ENCODE data around the gene SH3GL3.

SH3GL3 gene

DNA sequence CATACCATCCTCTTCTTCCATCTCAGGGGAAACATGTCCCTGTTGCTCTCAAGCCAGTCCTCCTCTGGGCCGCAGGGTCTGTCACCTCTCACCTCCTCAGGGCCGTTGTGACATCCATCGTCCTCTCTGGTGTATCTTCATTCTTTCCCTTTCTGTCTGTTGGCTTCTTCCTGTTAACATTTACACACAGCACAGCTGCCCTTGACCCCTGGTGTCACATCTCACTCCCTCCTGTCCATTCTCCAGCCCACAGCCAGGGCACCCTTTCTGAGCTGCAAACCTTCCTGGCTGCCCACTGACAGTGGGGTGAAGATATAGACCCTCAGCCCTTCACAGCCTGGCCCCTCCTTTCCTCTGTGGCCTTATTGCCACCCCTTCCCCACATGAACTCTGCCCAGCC, 127.2 kb downstream of the SH3GL3 start:
- no peak overlapping the region for H3K4me3 ChIP-seq (ENCODE audit: low read depth, low read length)
- TF ChIP-seq, protein P1, sequence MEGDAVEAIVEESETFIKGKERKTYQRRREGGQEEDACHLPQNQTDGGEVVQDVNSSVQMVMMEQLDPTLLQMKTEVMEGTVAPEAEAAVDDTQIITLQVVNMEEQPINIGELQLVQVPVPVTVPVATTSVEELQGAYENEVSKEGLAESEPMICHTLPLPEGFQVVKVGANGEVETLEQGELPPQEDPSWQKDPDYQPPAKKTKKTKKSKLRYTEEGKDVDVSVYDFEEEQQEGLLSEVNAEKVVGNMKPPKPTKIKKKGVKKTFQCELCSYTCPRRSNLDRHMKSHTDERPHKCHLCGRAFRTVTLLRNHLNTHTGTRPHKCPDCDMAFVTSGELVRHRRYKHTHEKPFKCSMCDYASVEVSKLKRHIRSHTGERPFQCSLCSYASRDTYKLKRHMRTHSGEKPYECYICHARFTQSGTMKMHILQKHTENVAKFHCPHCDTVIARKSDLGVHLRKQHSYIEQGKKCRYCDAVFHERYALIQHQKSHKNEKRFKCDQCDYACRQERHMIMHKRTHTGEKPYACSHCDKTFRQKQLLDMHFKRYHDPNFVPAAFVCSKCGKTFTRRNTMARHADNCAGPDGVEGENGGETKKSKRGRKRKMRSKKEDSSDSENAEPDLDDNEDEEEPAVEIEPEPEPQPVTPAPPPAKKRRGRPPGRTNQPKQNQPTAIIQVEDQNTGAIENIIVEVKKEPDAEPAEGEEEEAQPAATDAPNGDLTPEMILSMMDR (IDR thresholded peaks at IDR 0.05; ENCODE audit: insufficient read depth, low read length, missing control alignments), result no peak
- ChIA-PET CTCF (interaction anchor here (0.7 to 5.4 kb wide), 6 partner anchors 12 to 563 kb away, joined by 3 to 61 read pairs (median 5); partner anchors contain the start of gene C15orf40), POLR2A (no interaction called here)
- DNase-seq (ENCODE audit: low read depth, low spot score), result no peak

DNA sequence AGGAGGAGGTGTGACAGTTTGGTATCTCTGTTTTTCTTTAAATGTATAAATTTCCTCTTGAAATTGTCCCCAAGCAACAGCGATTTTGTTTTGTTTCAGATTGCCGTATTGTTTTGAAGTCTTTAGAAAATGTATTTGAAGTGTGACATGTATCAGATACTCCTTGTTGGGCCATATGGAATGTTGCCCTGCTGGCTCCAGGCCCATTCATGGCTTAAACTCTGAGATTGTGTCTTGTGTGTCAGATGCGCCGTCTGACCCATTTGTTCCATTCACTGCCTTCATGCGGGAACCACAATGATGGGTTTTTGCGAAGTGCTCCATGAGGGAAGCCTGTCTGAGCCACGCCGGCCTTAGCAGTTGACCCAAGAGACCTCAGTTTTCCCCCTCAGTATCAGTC, 131.6 kb downstream of the SH3GL3 start:
- ChIA-PET CTCF (interaction anchor here (1.1 to 1.3 kb wide), 2 partner anchors 19 to 141 kb away, joined by 3 to 4 read pairs; no protein-coding TSS in a partner anchor), POLR2A (no interaction called here)
- TF ChIP-seq, protein P1 (IDR thresholded peaks at IDR 0.05; ENCODE audit: insufficient read depth, low read length, missing control alignments), result no peak
- no peak overlapping the region for H3K4me3 ChIP-seq (ENCODE audit: low read depth, low read length)
- DNase-seq (ENCODE audit: low read depth, low spot score), result no peak

GRCh38 chr15:83581381-83581780, 134.2 kb downstream of the SH3GL3 start:
- CTCF ChIA-PET, result no interaction called here

DNA sequence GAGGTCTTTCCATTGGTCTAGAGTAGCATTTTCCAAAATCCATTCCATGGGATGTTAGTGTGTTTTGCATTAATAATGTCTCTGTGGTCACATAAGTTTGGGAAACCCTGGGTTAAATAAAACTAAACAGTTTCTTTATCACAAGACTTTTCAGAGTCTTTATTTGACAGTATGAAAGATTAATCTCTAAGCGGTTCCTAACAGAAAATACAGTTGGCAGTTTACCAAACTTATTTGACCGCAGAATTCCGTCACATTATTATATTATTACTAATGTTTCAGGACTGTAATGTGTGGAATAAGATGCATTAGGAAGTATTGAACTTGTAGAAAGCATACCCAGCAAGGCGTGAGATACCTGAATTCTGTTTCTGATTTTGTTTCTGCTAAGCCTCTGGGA, 135.2 kb downstream of the SH3GL3 start:
- TF ChIP-seq, protein P1 (IDR thresholded peaks at IDR 0.05; ENCODE audit: insufficient read depth, low read length, missing control alignments), result no peak
- ChIA-PET CTCF (interaction anchor here (1.9 kb wide), 1 partner anchor 11 kb away, joined by 6 read pairs; no protein-coding TSS in a partner anchor), POLR2A (no interaction called here)
- H3K4me3 ChIP-seq (ENCODE audit: low read depth, low read length), result no peak overlapping the region
- DNase-seq (ENCODE audit: low read depth, low spot score), result no peak

More at GRCh38 chr15:83581381-83581780, 134.2 kb downstream of the SH3GL3 start:
- H3K4me3 ChIP-seq (ENCODE audit: low read depth, low read length), result no peak overlapping the region
- DNase-seq (ENCODE audit: low read depth, low spot score), result no peak
- POLR2A ChIA-PET, result no interaction called here
- TF ChIP-seq, protein P1 (IDR thresholded peaks at IDR 0.05; ENCODE audit: insufficient read depth, low read length, missing control alignments), result no peak

DNA sequence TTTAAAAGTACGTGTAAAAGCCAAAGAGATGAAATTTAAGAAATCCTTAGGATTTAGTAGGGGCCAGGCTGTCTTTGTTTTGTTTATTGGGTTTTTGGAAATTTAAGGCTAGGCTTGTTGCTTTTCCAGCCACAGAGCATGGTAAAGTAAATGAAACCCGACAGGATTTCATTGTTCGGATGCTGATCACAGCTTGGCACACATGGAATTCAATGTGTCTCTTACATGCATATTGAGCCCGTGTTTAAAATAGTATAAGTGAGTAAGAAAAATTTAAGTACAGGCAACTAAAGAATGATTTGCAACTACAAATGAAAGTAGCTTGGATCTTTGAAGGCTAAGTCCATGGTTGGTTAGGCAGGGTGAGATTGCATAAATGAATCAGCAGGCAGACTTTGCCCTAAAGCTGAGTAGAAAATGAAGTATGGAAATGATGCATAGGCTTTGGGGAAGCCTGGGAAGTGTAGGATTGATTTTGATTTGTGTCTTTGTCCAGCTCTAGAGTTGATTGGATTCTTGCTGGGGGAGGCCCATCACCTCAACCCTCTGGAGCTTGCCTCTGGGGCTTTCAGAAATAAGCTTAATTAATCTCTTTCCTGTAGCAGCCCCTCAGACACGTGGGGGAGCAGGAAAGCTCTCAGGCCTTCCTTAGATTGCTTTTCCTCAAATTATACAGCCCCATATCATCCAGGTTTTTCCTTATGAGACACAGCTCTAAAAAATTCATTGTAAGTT, 138.6 kb downstream of the SH3GL3 start:
- no peak overlapping the region for H3K4me3 ChIP-seq (ENCODE audit: low read depth, low read length)
- TF ChIP-seq, protein P1 (IDR thresholded peaks at IDR 0.05; ENCODE audit: insufficient read depth, low read length, missing control alignments), result no peak
- ChIA-PET POLR2A (no interaction called here), CTCF (interaction anchor here (0.7 to 1.3 kb wide), 4 partner anchors 13 to 338 kb away, joined by 3 to 5 read pairs (median 4); no protein-coding TSS in a partner anchor)
- DNase-seq (ENCODE audit: low read depth, low spot score), result no peak

DNA sequence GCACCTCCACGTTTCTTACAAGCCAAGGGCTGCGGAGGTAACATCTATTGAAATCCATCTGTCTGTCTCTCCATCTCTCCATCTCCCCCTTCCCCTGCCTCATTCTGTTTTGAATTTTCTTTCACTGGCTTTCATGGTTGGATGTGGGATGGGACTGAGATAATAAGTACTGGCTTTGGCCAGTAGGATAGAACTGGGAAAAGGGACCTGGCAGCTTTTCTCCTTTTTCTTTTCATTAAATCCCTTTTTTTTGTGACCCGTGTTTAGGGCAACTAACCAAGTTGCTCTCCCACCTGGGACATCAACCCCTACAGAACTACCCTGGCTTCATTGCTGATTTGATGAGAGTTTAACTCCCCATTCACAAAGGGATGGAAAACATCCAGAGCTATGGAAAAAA, 139.9 kb downstream of the SH3GL3 start:
- CTCF ChIA-PET, result interaction anchor here (1.1 to 1.3 kb wide), 2 partner anchors 11 to 150 kb away, joined by 4 read pairs; no protein-coding TSS in a partner anchor
- POLR2A ChIA-PET, result interaction anchor here (0.5 kb wide), 1 partner anchor 19 kb away, joined by 5 read pairs; no protein-coding TSS in a partner anchor
- TF ChIP-seq, protein P1 (IDR thresholded peaks at IDR 0.05; ENCODE audit: insufficient read depth, low read length, missing control alignments), result no peak

More for the DNA sequence above, 139.9 kb downstream of the SH3GL3 start:
- no peak overlapping the region for H3K4me3 ChIP-seq (ENCODE audit: low read depth, low read length)
- no peak for DNase-seq (ENCODE audit: low read depth, low spot score)
